ENCODE data around the gene MAPRE2. TPM values are rescaled to one million over a fixed set of nuclear protein-coding genes. Genes with fewer than 3 reads are reported as not detected.

Gene MAPRE2
- total RNA-seq, 1 experiment from 2014 or later, result 29.4 TPM

GRCh38 chr18:35073186-35074105, 32.2 kb downstream of the MAPRE2 start:
- H3K4me1 Mint-ChIP-seq, result peaks cover 13 to 17% of the 10 kb centered on the region in 2 experiments
- no peak overlapping the region for H3K4me3 Mint-ChIP-seq
- no peak overlapping the region for H2AK5ac ChIP-seq (ENCODE audit: insufficient read length, low read length)
- no peak overlapping the region for H2BK12ac ChIP-seq (ENCODE audit: insufficient read length, low read depth, low read length)
- H3K23ac ChIP-seq (ENCODE audit: insufficient read length, low read depth, low read length), result no peak overlapping the region
- no peak overlapping the region for H3K27ac ChIP-seq (ENCODE audit: insufficient read length, low read depth, low read length)
- no peaks in the 10 kb centered on the region for H3K27me3 ChIP-seq (ENCODE audit: insufficient read depth, low read length)
- H3K4ac ChIP-seq (ENCODE audit: low read depth, low read length), result no peak overlapping the region
- H2AFZ ChIP-seq (ENCODE audit: low read length), result no peak overlapping the region
- H3K4me1 ChIP-seq (ENCODE audit: insufficient read depth, low read length), result no peaks in the 10 kb centered on the region
- H2BK15ac ChIP-seq (ENCODE audit: low read depth, low read length), result no peak overlapping the region
- no peaks in the 10 kb centered on the region for H4K20me1 ChIP-seq (ENCODE audit: control insufficient read depth, insufficient read depth, insufficient read length)
- H3K9me3 Mint-ChIP-seq, result no peaks in the 10 kb centered on the region
- H3K4me2 ChIP-seq (ENCODE audit: insufficient read depth, insufficient read length, low read length), result no peak overlapping the region
- TF ChIP-seq, protein P1, sequence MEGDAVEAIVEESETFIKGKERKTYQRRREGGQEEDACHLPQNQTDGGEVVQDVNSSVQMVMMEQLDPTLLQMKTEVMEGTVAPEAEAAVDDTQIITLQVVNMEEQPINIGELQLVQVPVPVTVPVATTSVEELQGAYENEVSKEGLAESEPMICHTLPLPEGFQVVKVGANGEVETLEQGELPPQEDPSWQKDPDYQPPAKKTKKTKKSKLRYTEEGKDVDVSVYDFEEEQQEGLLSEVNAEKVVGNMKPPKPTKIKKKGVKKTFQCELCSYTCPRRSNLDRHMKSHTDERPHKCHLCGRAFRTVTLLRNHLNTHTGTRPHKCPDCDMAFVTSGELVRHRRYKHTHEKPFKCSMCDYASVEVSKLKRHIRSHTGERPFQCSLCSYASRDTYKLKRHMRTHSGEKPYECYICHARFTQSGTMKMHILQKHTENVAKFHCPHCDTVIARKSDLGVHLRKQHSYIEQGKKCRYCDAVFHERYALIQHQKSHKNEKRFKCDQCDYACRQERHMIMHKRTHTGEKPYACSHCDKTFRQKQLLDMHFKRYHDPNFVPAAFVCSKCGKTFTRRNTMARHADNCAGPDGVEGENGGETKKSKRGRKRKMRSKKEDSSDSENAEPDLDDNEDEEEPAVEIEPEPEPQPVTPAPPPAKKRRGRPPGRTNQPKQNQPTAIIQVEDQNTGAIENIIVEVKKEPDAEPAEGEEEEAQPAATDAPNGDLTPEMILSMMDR (conservative IDR thresholded peaks at IDR 0.05), result no peak
- H3K56ac ChIP-seq (ENCODE audit: insufficient read length, low read depth, low read length), result no peak overlapping the region
- no peaks in the 10 kb centered on the region for H3K27me3 Mint-ChIP-seq (ENCODE audit: low read depth)
- no peaks in the 10 kb centered on the region for H3K79me2 ChIP-seq (ENCODE audit: insufficient read depth, low read length)
- no peak overlapping the region for H2BK120ac ChIP-seq (ENCODE audit: low read depth, low read length, poor library complexity, severe bottlenecking)
- no peak overlapping the region for H2BK5ac ChIP-seq (ENCODE audit: insufficient read length, low read length)
- no peaks in the 10 kb centered on the region for H3K9me3 ChIP-seq (ENCODE audit: control insufficient read depth, low read depth, low read length)
- no peak overlapping the region for H3K14ac ChIP-seq (ENCODE audit: insufficient read depth, low read length)
- no peak overlapping the region for H3K18ac ChIP-seq (ENCODE audit: insufficient read length, low read depth, low read length)
- DNase-seq, result no peak
- H4K8ac ChIP-seq (replicated peaks; ENCODE audit: insufficient read length, low read depth, low read length), result no peak overlapping the region
- no peak overlapping the region for H3T11ph ChIP-seq (ENCODE audit: low read length)
- no peak overlapping the region for H3K27ac Mint-ChIP-seq
- H3K79me1 ChIP-seq (ENCODE audit: insufficient read depth, low read depth, low read length, poor library complexity, severe bottlenecking), result no peaks in the 10 kb centered on the region
- WGBS (ENCODE audit: extremely low coverage, insufficient read length, low lambda C conversion rate), result no CpG with 5 or more reads among the region's 3 CpGs
- H4K5ac ChIP-seq (ENCODE audit: insufficient read length, low read depth, low read length), result no peak overlapping the region
- no peak overlapping the region for H4K91ac ChIP-seq (ENCODE audit: insufficient read length, low read depth, low read length)
- H3K36me3 Mint-ChIP-seq (ENCODE audit: insufficient read depth in 1 of 3, low read depth in 3 of 3), result peaks cover 0 to 9% (median 0%) of the 10 kb centered on the region in 3 experiments; a peak in 2 of 7 replicates
- H3K23me2 ChIP-seq (ENCODE audit: insufficient read length, low read depth, low read length, poor library complexity, severe bottlenecking), result no peaks in the 10 kb centered on the region
- no peak overlapping the region for H2BK20ac ChIP-seq (ENCODE audit: low read depth, low read length, poor library complexity, severe bottlenecking)
- no peak overlapping the region for H3K9ac ChIP-seq (ENCODE audit: extremely low read depth, insufficient read length, low read length)

Measured in H9 (cell line).